Aorta (tissue), 5 donors: ENCODE results near the gene GIMAP6. TPM values are rescaled to one million over a fixed set of nuclear protein-coding genes. Genes with fewer than 3 reads are reported as not detected.

ENCODE experiments used
- ATAC-seq: fragments of 200-7000 bp; cut with Tn5 transposase; one replicate; pipeline ENCODE4 v1.9.1; 2022; ENCODE audit warnings: moderate library complexity; ENCODE audit not compliant: low FRiP score
- DNase-seq, 2 donors: peaks; one replicate each; pipeline ENCODE4 v3.0.0-alpha.2; 2020
- H3K27ac ChIP-seq, 2 donors: one replicate each; pipeline ENCODE4 v1.5.1; 2013; ENCODE audit warnings: low read length in 2 of 2, mild to moderate bottlenecking in 2 of 2, moderate library complexity in 2 of 2, control low read depth in 1 of 2, inconsistent platforms in 1 of 2, low read depth in 1 of 2
- H3K27me3 ChIP-seq, 2 donors: one replicate each; pipeline ENCODE4 v1.6.1; 2013; ENCODE audit warnings: control low read depth in 1 of 2, low read length in 1 of 2, mild to moderate bottlenecking in 1 of 2, moderate library complexity in 1 of 2; ENCODE audit not compliant: insufficient read depth in 2 of 2, control insufficient read depth in 1 of 2
- H3K36me3 ChIP-seq, 2 donors: one replicate each; pipeline ENCODE4 v1.6.1; 2013; ENCODE audit warnings: control low read depth in 1 of 2, low read length in 1 of 2, mild to moderate bottlenecking in 1 of 2; ENCODE audit not compliant: insufficient read depth in 2 of 2, control insufficient read depth in 1 of 2
- H3K4me1 ChIP-seq, 2 donors: one replicate each; pipeline ENCODE4 v1.6.1; 2013; ENCODE audit warnings: low read length in 2 of 2, control low read depth in 1 of 2, mild to moderate bottlenecking in 1 of 2, moderate library complexity in 1 of 2; ENCODE audit not compliant: insufficient read depth in 2 of 2, control insufficient read depth in 1 of 2
- H3K4me3 ChIP-seq, 2 donors: one replicate each; pipeline ENCODE4 v1.5.1; 2013; ENCODE audit warnings: low read length in 2 of 2, control low read depth in 1 of 2, mild to moderate bottlenecking in 1 of 2
- H3K9me3 ChIP-seq: one replicate; pipeline ENCODE4 v1.6.1; 2013; ENCODE audit warnings: mild to moderate bottlenecking, low read length; ENCODE audit not compliant: control insufficient read depth
- WGBS, 2 donors: extraction: QIAGEN DNeasy Blood & Tissue Kit; methylation state at CpG; one replicate each; pipeline ENCODE4 v1.1.7; 2013; 5-methylcytosine and 5-hydroxymethylcytosine counted together
- intact Hi-C, 2 donors: fragments of 100-400 bp; cut with DNase I; formaldehyde crosslinking; loops; one replicate each; pipeline versions ENCODE4 v1.14.2 to v1.15.0; 2022
- polyA plus RNA-seq, 2 donors: library from polyadenylated mRNA; stranded (reverse); fragments of 200-250 nt; gene quantifications; one replicate each; pipeline ENCODE4 v1.2.3, GENCODE V29; 2013
- total RNA-seq, 2 donors: library from RNA; stranded (reverse); fragmentation: NEBNext Ultra II Directional; extraction: Animal tissue kit (Norgen Biotek cat#: 25700); gene quantifications; one replicate each; pipeline ENCODE4 v1.2.1, GENCODE V29; 2021
- donor health status: healthy with polysubstance abuse.
- donor health status: Bipolar disorder and iron deficiency.
- donor health status: DM: no; HTN: no; CAD: no.
- donor health status: DM: no; HTN: no; CAD: no.
- donor health status: DM: yes; HTN: yes; CAD: no.

GIMAP6 gene
- total and polyA plus RNA-seq, 4 donors = 3.0 to 49.2 (median 21.0) TPM

GRCh38 chr7:150654692-150655091 lies 22.5 kb upstream of the GIMAP6 start:
- Histone ChIP-seq H3K9me3 (peaks cover 2% of the 10 kb centered on the region), H3K36me3 (no peaks in the 10 kb centered on the region), H3K4me1 (no peaks in the 10 kb centered on the region), H3K4me3 (no peak overlapping the region), H3K27me3 (no peaks in the 10 kb centered on the region), H3K27ac (no peak overlapping the region)
- DNase-seq (no peak), ATAC-seq (no peak)
- intact Hi-C loops = no loop called here
- 69 to 76% methylated on average over 2 of the region's 2 CpGs for WGBS, 2 donors

- H3K4me1 ChIP-seq = no peaks in the 10 kb centered on the region
- no peak overlapping the region for H3K27ac ChIP-seq
- 15 to 38% methylated on average over 3 of the region's 3 CpGs for WGBS, 2 donors
- no peak overlapping the region for H3K4me3 ChIP-seq
- H3K9me3 ChIP-seq = no peaks in the 10 kb centered on the region
- ATAC-seq (no peak), DNase-seq (no peak)
- no peaks in the 10 kb centered on the region for H3K36me3 ChIP-seq
- no peaks in the 10 kb centered on the region for H3K27me3 ChIP-seq
- intact Hi-C loops = no loop called here
Measured at GRCh38 chr7:150649080-150649385, 16.8 kb upstream of the GIMAP6 start.

DNA sequence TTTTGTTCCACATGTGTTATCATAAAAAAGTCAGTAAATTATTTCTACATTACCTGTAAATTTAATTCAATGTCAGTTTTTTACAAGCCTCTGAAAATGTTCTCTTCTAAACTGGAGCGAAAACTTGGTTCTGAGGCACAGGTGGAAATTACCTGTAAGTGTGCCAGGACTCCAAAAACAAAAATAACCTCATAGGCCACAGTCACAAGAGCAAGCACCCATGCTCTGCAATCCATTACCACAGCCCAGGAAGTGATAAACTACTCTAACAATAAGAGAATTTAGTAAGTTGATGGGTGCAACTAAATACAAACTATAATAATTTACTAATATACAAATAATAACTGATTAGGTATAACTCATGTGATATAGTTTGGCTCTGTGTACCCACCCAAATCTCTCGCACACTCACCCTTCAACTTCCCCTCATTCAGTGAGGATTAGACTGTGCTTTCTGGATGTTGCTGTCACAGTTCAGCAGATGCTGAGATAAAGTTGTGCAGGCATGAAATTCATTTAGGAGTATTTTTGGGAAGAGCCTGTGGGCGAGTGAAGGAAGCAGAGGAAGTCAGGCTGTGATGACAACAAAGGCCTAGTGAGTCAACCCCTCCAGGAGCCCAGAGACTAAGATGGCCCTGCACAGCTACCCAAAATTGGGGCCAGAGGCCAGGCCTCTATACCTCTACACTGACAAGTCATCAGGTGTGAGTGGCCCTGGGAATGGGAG lies 16.3 kb upstream of the GIMAP6 start:
- Histone ChIP-seq H3K27ac (no peak overlapping the region), H3K36me3 (no peaks in the 10 kb centered on the region), H3K27me3 (no peaks in the 10 kb centered on the region), H3K4me1 (no peaks in the 10 kb centered on the region), H3K4me3 (no peak overlapping the region), H3K9me3 (no peaks in the 10 kb centered on the region)
- 56 to 85% methylated on average over 3 of the region's 3 CpGs for WGBS, 2 donors
- no peak for DNase-seq
- intact Hi-C loops = no loop called here
- no peak for ATAC-seq

GRCh38 chr7:150645259-150646020 lies 13.3 kb upstream of the GIMAP6 start:
- Histone ChIP-seq H3K4me3 (no peak overlapping the region), H3K9me3 (peaks cover 2% of the 10 kb centered on the region), H3K4me1 (no peaks in the 10 kb centered on the region), H3K27me3 (no peaks in the 10 kb centered on the region), H3K27ac (no peak overlapping the region), H3K36me3 (no peaks in the 10 kb centered on the region)
- intact Hi-C loops = no loop called here
- DNase-seq (no peak), ATAC-seq (no peak)
- 65 to 84% methylated on average over 5 to 6 of the region's 6 CpGs for WGBS, 2 donors

DNA sequence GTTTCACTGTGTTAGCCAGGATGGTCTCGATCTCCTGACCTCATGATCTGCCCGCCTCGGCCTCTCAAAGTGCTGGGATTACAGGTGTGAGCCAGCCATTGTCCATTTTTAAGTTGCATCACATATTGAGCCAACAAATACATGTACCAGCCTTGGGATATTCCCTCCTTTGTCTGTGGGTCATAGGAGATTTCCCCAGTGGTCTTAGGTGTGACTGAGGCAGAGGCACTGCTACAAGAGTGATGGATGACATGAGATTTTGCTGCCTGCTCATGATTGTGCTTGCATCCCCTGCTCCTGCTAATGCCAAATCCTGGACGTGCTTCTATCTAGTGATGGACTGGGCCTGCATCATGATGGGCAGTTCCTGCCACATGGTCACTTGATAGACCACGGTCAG lies 10.7 kb upstream of the GIMAP6 start:
- no peaks in the 10 kb centered on the region for H3K4me1 ChIP-seq
- no peak overlapping the region for H3K27ac ChIP-seq
- H3K4me3 ChIP-seq = no peak overlapping the region
- H3K9me3 ChIP-seq = peaks cover 2% of the 10 kb centered on the region
- ATAC-seq = no peak
- H3K27me3 ChIP-seq = no peaks in the 10 kb centered on the region
- intact Hi-C loops = no loop called here
- no peak for DNase-seq
- H3K36me3 ChIP-seq = no peaks in the 10 kb centered on the region
- WGBS, 2 donors = 60 to 74% methylated on average over 4 to 5 of the region's 5 CpGs

DNA sequence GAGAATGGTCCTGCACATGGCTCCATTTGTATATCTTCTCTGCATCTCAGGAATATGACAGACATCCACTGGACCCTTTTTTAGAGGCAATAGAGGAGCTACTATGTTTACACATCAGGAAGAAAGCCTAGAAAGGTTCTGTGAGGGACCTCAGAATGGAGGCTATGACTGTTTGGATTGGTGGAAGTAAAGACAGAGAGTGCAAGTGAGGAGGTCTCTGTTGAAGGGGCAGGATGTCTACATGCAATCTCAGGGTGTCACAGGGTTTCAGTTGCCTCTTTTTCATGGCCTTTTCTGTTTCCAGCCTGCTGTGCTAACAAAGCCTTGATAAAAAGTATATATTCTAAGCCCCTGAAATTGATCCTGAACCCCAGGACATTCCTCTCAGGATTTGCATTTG lies 9.7 kb upstream of the GIMAP6 start:
- H3K9me3 ChIP-seq = peaks cover 2% of the 10 kb centered on the region
- DNase-seq = no peak
- no peak overlapping the region for H3K27ac ChIP-seq
- H3K36me3 ChIP-seq = no peaks in the 10 kb centered on the region
- no peak for ATAC-seq
- H3K4me1 ChIP-seq = no peaks in the 10 kb centered on the region
- intact Hi-C loops = no loop called here
- H3K4me3 ChIP-seq = no peak overlapping the region
- H3K27me3 ChIP-seq = no peaks in the 10 kb centered on the region

DNA sequence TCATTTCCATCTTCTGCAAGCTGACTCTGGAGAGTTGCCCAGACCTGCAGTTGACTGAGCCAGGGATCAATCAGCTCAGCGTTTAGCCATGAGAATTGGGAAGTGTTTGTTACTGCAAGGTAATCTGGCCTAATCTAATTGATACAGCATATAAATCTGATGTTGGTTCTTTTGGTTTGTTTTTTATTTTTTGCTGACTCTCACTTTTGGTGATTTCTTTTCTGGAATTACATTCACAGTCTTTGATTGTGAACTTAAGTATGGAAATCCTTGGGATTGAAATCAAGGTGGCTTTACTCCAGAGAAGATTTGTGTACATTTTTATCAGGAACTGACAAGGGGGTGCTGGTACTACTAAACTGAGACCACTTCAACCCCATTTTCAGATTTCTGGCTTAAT lies 1.7 kb upstream of the GIMAP6 start:
- no peak overlapping the region for H3K27ac ChIP-seq
- no peaks in the 10 kb centered on the region for H3K36me3 ChIP-seq
- H3K27me3 ChIP-seq = no peaks in the 10 kb centered on the region
- WGBS, 2 donors = 64 to 71% methylated on average over 1 of the region's 1 CpG
- no peaks in the 10 kb centered on the region for H3K9me3 ChIP-seq
- ATAC-seq (no peak), DNase-seq (no peak)
- H3K4me3 ChIP-seq = no peak overlapping the region
- H3K4me1 ChIP-seq = no peaks in the 10 kb centered on the region
- intact Hi-C loops = no loop called here

- ATAC-seq (peak; percentile 78), DNase-seq (no peak)
- H3K27me3 ChIP-seq = no peaks in the 10 kb centered on the region
- H3K36me3 ChIP-seq = no peaks in the 10 kb centered on the region
- intact Hi-C loops = no loop called here
- no peaks in the 10 kb centered on the region for H3K4me1 ChIP-seq
- H3K9me3 ChIP-seq = peaks cover 2% of the 10 kb centered on the region
- no peak overlapping the region for H3K27ac ChIP-seq
- no peak overlapping the region for H3K4me3 ChIP-seq
- 62 to 69% methylated on average over 8 of the region's 8 CpGs for WGBS, 2 donors
Measured at GRCh38 chr7:150631084-150631826, 930 bp downstream of the GIMAP6 start.
